ENCODE data around the gene TMEM207. TPM values are rescaled to one million over a fixed set of nuclear protein-coding genes. Genes with fewer than 3 reads are reported as not detected.

The TMEM207 gene
- polyA plus RNA-seq, 3 donors = not detected

GRCh38 chr3:190414297-190414696 is 35.4 kb downstream of the TMEM207 start:
- no peak overlapping the region for H3K27ac ChIP-seq (ENCODE audit: low read depth in 1 of 2, low read length in 2 of 2)
- no peaks in the 10 kb centered on the region for H3K4me1 Mint-ChIP-seq
- H3K36me3 Mint-ChIP-seq = no peaks in the 10 kb centered on the region
- no peaks in the 10 kb centered on the region for H3K79me2 ChIP-seq (ENCODE audit: insufficient read depth, low read length)
- no peak for DNase-seq
- H3K27me3 Mint-ChIP-seq (ENCODE audit: low read depth in 3 of 3) = peaks cover 0 to 1% (median 0%) of the 10 kb centered on the region in 3 donors
- H2AFZ ChIP-seq (ENCODE audit: insufficient read depth, low read depth, low read length, poor library complexity, severe bottlenecking) = no peak overlapping the region
- no peak overlapping the region for H3K9ac ChIP-seq (ENCODE audit: insufficient read depth, low read length, poor library complexity, severe bottlenecking)
- H3K4me1 ChIP-seq (ENCODE audit: control insufficient read depth in 1 of 2, insufficient read depth in 2 of 2, low read length in 2 of 2) = no peaks in the 10 kb centered on the region
- no peaks in the 10 kb centered on the region for H4K20me1 ChIP-seq (ENCODE audit: insufficient read depth, low read length)
- intact Hi-C loops (cut with micrococcal nuclease) = no loop called here
- H3K9me3 ChIP-seq (replicated peaks in 1 of 2; ENCODE audit: control insufficient read depth in 1 of 2, insufficient read depth in 1 of 2, low read length in 2 of 2) = peaks cover 0 to 15% of the 10 kb centered on the region in 2 donors
- no peak overlapping the region for H3K4me2 ChIP-seq (replicated peaks; ENCODE audit: extremely low read depth, low read length, poor library complexity, severe bottlenecking)
- TF ChIP-seq CTCF (IDR thresholded peaks at IDR 0.05) = no peak
- H3K27ac Mint-ChIP-seq = no peak overlapping the region
- H3K4me3 ChIP-seq (replicated peaks in 1 of 3; ENCODE audit: low read depth in 2 of 3, low read length in 3 of 3) = no peak overlapping the region
- no peaks in the 10 kb centered on the region for H3K36me3 ChIP-seq (replicated peaks in 1 of 2; ENCODE audit: control insufficient read depth in 1 of 2, insufficient read depth in 2 of 2, low read length in 2 of 2)
- H3K9me3 Mint-ChIP-seq = peaks cover 2 to 19% (median 8%) of the 10 kb centered on the region in 7 donors
- WGBS (ENCODE audit: insufficient coverage) = 90% methylated on average over 2 of the region's 3 CpGs
- no peak overlapping the region for H3K4me3 Mint-ChIP-seq
- H3K27me3 ChIP-seq (ENCODE audit: control insufficient read depth in 2 of 2, insufficient read depth in 2 of 2, low read length in 2 of 2) = no peaks in the 10 kb centered on the region

DNA sequence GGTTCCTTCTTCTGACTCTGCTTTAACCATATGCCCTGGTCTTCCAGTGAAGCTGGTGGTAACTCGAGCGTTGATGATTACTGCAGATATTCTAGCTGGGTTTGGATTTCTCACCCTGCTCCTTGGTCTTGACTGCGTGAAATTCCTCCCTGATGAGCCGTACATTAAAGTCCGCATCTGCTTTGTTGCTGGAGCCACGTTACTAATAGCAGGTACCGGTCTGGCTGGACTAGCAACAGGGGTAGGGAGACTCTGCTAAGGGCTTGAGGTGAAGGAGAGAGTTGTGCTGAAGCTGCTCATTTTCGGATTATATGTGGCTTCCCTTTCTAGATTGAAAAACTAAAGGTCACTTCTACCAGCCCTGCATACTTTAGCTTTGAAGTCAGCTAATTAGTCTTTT is 45.0 kb downstream of the TMEM207 start:
- peaks cover 0 to under 1% (median 0%) of the 10 kb centered on the region in 7 donors for H3K9me3 Mint-ChIP-seq
- no peak overlapping the region for H3K4me3 ChIP-seq (replicated peaks in 1 of 3; ENCODE audit: low read depth in 2 of 3, low read length in 3 of 3)
- WGBS (ENCODE audit: insufficient coverage) = 96% methylated on average over 7 of the region's 8 CpGs
- H4K20me1 ChIP-seq (ENCODE audit: insufficient read depth, low read length) = no peaks in the 10 kb centered on the region
- H3K27ac Mint-ChIP-seq = no peak overlapping the region
- H3K4me1 ChIP-seq (ENCODE audit: control insufficient read depth in 1 of 2, insufficient read depth in 2 of 2, low read length in 2 of 2) = no peaks in the 10 kb centered on the region
- no peak overlapping the region for H2AFZ ChIP-seq (ENCODE audit: insufficient read depth, low read depth, low read length, poor library complexity, severe bottlenecking)
- no peaks in the 10 kb centered on the region for H3K9me3 ChIP-seq (replicated peaks in 1 of 2; ENCODE audit: control insufficient read depth in 1 of 2, insufficient read depth in 1 of 2, low read length in 2 of 2)
- H3K27me3 ChIP-seq (ENCODE audit: control insufficient read depth in 2 of 2, insufficient read depth in 2 of 2, low read length in 2 of 2) = no peaks in the 10 kb centered on the region
- peaks cover 0 to 2% (median 0%) of the 10 kb centered on the region in 3 donors for H3K27me3 Mint-ChIP-seq (ENCODE audit: low read depth in 3 of 3)
- H3K36me3 Mint-ChIP-seq = no peaks in the 10 kb centered on the region
- H3K4me1 Mint-ChIP-seq = no peaks in the 10 kb centered on the region
- no peaks in the 10 kb centered on the region for H3K36me3 ChIP-seq (replicated peaks in 1 of 2; ENCODE audit: control insufficient read depth in 1 of 2, insufficient read depth in 2 of 2, low read length in 2 of 2)
- DNase-seq = no peak
- H3K4me3 Mint-ChIP-seq = no peak overlapping the region
- no peak for TF ChIP-seq CTCF (IDR thresholded peaks at IDR 0.05)
- no peak overlapping the region for H3K4me2 ChIP-seq (replicated peaks; ENCODE audit: extremely low read depth, low read length, poor library complexity, severe bottlenecking)
- no peak overlapping the region for H3K9ac ChIP-seq (ENCODE audit: insufficient read depth, low read length, poor library complexity, severe bottlenecking)
- no peak overlapping the region for H3K27ac ChIP-seq (ENCODE audit: low read depth in 1 of 2, low read length in 2 of 2)
- no peaks in the 10 kb centered on the region for H3K79me2 ChIP-seq (ENCODE audit: insufficient read depth, low read length)
- intact Hi-C loops (cut with micrococcal nuclease) = no loop called here
